Activated naive CD4-positive, alpha-beta T cell treated with anti-CD3 and anti-CD28 coated beads, Interleukin-2, amount 50 U/mL, for 24 hours (primary cell): Measurements from ENCODE around the gene OOSP4B.
"Not testable (repeated sequence)": the region's sequence is repeated elsewhere in the genome, so short reads cannot be mapped to it uniquely, and the experiment has no call there.

Experiments
- H3K27ac Mint-ChIP-seq: one replicate; pipeline ENCODE4 v1.8.0; 2021; ENCODE audit warnings: mild to moderate bottlenecking, mixed read lengths
- H3K27me3 Mint-ChIP-seq: one replicate; pipeline ENCODE4 v1.8.0; 2021; ENCODE audit warnings: mixed read lengths
- H3K36me3 Mint-ChIP-seq: one replicate; pipeline ENCODE4 v1.8.0; 2021; ENCODE audit warnings: mixed read lengths
- H3K4me1 Mint-ChIP-seq: one replicate; pipeline ENCODE4 v1.8.0; 2021; ENCODE audit warnings: mixed read lengths
- H3K4me3 Mint-ChIP-seq: one replicate; pipeline ENCODE4 v1.8.0; 2021; ENCODE audit warnings: mild to moderate bottlenecking, mixed read lengths
- H3K9me3 Mint-ChIP-seq: one replicate; pipeline ENCODE4 v1.8.0; 2021; ENCODE audit warnings: mixed read lengths

Gene OOSP4B

DNA sequence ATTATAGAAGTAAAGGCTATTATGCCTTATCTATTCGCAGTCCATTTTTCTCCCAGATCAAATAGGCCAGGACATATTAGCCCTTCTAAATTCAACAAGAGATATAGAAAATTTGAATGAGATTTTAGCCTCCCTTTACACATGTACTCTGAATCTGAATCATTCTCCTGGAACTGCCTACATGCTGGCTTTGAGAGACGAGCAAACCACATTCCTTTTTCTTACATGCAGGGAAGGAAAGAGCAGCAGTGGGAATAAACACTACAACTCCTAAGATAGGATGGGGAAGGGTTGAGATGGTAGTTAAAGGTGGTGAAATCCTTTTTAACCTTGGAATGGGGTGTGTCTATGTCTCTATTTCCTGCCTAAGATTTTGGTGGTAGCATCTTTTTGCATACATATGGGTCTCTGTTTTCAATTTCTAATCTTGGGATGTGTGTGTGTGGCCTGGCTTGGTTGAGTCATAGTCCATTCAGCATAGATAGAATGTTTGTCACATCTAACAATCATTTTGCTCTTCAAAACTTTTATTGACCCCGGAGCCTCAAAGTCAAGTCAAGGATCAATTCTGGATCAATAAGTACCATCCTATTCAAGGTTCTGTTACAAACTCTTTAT is 12.1 kb downstream of the OOSP4B start:
- H3K4me1 Mint-ChIP-seq, result no peaks in the 10 kb centered on the region
- no peak overlapping the region for H3K27ac Mint-ChIP-seq
- no peak overlapping the region for H3K4me3 Mint-ChIP-seq
- peaks cover 2% of the 10 kb centered on the region for H3K36me3 Mint-ChIP-seq
- peaks cover 3% of the 10 kb centered on the region for H3K27me3 Mint-ChIP-seq
- no peaks in the 10 kb centered on the region for H3K9me3 Mint-ChIP-seq

DNA sequence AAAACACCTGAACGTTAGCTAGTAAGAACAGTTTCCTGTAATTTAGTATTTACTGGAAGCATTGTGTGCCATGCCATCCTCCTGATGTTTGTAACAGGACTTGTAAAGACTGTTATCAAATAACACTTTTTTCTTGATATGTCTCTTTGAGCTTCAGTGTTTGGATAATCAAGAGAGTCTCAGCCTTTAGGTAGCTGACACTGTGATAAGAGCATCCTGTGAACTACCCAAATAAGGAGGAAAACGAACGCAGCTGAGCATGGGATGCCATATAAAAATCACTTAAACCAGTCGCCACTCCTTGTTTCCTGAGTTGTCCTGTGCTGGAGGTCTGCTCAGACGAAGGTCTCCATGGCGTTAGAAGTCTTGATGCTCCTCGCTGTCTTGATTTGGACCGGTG is 23.1 kb downstream of the OOSP4B start, which contains the start of gene OOSP2:
Gene OOSP2 (plus strand): TSS at position 301 of the 400 bp plus-strand sequence. CDS start 51 bp downstream, at position 352.
- H3K4me3 Mint-ChIP-seq, result no peak within 1 kb of the TSS
- H3K4me1 Mint-ChIP-seq, result no peaks in the 10 kb centered on the region
- H3K9me3 Mint-ChIP-seq, result no peaks in the 10 kb centered on the region
- H3K27ac Mint-ChIP-seq, result no peak within 1 kb of the TSS
- peaks cover 4% of the 10 kb centered on the region for H3K27me3 Mint-ChIP-seq
- no peaks in the 10 kb centered on the region for H3K36me3 Mint-ChIP-seq

DNA sequence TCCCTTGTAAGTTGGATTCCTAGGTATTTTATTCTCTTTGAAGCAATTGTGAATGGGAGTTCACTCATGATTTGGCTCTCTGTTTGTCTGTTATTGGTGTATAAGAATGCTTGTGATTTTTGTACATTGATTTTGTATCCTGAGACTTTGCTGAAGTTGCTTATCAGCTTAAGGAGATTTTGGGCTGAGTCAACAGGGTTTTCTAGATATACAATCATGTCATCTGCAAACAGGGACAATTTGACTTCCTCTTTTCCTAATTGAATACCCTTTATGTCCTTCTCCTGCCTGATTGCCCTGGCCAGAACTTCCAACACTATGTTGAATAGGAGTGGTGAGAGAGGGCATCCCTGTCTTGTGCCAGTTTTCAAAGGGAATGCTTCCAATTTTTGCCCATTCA is 33.4 kb downstream of the OOSP4B start:
- not testable (repeated sequence) for H3K27me3 Mint-ChIP-seq, H3K4me3 Mint-ChIP-seq, H3K9me3 Mint-ChIP-seq, H3K27ac Mint-ChIP-seq, H3K4me1 Mint-ChIP-seq, H3K36me3 Mint-ChIP-seq

DNA sequence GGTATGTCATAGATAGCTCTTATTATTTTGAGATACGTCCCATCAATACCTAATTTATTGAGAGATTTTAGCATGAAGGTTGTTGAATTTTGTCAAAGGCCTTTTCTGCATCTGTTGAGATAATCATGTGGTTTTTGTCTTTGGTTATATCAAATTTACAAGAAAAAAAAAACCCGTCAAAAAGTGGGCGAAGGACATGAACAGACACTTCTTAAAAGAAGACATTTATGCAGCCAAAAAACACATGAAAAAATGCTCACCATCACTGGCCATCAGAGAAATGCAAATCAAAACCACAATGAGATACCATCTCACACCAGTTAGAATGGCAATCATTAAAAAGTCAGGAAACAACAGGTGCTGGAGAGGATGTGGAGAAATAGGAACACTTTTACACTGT is 33.9 kb downstream of the OOSP4B start:
- H3K27ac Mint-ChIP-seq, H3K4me1 Mint-ChIP-seq, H3K36me3 Mint-ChIP-seq, H3K4me3 Mint-ChIP-seq, H3K27me3 Mint-ChIP-seq, H3K9me3 Mint-ChIP-seq: not testable (repeated sequence)

DNA sequence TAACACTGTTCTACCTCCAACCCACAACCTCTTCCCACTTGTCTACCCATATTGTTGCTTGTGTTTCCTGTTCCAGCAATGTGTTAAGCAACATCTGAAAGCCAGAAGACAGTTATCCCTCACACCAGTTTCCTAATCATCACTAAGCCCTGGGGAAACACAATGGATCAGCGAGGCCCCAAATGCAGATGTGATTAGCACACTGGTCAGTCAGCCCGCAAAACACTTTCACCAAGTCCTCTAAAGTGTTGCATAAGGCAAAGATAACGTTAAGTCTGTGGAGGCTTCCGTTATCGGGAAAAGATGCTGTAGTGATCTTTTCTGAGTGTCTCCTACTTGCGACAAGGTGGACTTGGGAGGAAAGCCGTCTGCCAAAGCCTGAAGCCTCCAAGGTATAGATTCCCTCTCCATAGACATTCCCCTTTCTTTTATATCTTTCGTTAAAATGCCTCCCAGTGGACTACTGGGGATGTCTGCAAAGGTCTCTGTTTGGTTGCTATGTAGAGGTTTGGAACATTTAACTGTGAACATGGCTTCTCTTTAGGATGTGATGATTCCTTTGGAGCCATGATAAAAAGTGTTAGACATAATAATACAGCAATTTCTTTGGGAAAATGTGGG is 39.5 kb downstream of the OOSP4B start, which contains the start of gene MS4A3:
Gene MS4A3 (plus strand): TSS at position 317 of the 621 bp plus-strand sequence. CDS start 4,496 bp downstream, outside the sequence.
- Mint-ChIP-seq H3K27ac (no peak within 1 kb of the TSS), H3K9me3 (no peaks in the 10 kb centered on the region), H3K36me3 (no peaks in the 10 kb centered on the region), H3K27me3 (peaks cover 1% of the 10 kb centered on the region), H3K4me1 (no peaks in the 10 kb centered on the region), H3K4me3 (no peak within 1 kb of the TSS)

DNA sequence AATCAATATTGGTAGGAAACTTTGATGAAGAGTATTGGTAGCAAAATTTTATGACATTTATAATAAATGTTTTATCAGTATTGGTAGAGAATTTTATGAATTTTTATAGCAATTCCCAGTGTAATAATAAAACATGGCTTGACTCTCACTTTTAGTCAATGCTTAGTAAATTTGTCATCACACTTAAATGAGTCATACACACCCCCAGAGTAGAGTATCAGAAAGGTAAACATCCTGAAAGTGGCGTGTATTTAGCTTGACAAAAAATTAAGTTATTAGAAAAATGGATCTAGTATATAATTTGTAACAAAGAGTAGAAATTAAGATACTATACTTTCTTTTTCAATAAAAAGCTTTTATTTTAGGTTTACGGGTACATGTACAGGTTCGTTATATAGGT is 42.1 kb downstream of the OOSP4B start:
- no peaks in the 10 kb centered on the region for H3K4me1 Mint-ChIP-seq
- H3K4me3 Mint-ChIP-seq, result no peak overlapping the region
- peaks cover 1% of the 10 kb centered on the region for H3K27me3 Mint-ChIP-seq
- no peaks in the 10 kb centered on the region for H3K36me3 Mint-ChIP-seq
- H3K27ac Mint-ChIP-seq, result no peak overlapping the region
- no peaks in the 10 kb centered on the region for H3K9me3 Mint-ChIP-seq

DNA sequence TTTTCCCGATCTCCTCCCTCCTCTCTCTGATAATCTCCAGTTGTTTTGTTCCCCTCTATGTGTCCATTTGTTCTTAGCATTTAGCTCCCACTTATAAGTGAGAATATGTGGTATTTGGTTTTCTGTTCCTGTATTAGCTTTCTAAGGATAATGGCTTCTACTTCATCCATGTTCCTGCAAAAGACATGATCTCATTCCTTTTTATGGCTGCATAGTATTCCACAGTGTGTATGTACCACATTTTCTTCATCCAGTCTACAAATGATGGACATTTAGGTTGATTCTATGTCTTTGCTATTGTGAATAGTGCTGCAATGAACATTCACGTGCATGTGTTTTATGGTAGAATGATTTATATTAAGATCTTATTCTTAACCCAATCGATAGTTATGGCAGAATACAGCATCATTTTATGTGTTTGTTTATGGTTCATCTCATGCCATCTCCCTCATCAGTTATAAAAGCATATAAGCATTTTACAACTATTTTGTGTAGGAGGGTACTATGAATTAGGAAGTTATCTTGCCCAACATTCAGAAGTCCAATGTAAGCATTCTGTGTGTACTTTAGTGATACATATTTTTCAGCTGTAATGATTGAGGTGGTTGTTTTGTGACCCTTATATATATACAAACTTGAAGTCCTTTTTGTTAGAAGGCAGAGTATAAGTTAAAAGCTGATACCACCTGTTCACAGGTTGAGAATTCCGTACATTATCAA is 42.7 kb downstream of the OOSP4B start:
- Mint-ChIP-seq H3K27me3 (peaks cover 1% of the 10 kb centered on the region), H3K36me3 (no peaks in the 10 kb centered on the region), H3K27ac (no peak overlapping the region), H3K9me3 (no peaks in the 10 kb centered on the region), H3K4me3 (no peak overlapping the region), H3K4me1 (no peaks in the 10 kb centered on the region)

DNA sequence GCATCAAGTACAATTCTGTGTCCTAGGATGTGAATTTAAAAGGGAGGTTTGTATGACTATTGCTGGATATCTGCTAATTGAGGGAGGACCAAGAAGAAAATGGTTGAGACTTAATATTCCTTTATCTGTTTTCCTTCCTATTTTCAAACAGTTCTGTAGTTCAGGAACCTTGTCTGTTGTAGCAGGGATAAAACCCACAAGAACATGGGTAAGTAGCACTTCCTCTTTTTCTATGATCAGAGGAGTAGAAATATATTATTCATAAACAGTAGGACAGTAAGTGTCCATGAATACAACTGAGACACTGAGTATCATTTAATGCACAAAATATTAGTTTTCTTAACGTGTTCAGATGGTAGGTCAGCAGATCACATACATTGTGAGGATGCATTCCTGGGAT is 47.1 kb downstream of the OOSP4B start:
- Mint-ChIP-seq H3K4me1 (no peaks in the 10 kb centered on the region), H3K36me3 (no peaks in the 10 kb centered on the region), H3K27me3 (peaks cover 1% of the 10 kb centered on the region), H3K4me3 (no peak overlapping the region), H3K27ac (no peak overlapping the region), H3K9me3 (no peaks in the 10 kb centered on the region)

DNA sequence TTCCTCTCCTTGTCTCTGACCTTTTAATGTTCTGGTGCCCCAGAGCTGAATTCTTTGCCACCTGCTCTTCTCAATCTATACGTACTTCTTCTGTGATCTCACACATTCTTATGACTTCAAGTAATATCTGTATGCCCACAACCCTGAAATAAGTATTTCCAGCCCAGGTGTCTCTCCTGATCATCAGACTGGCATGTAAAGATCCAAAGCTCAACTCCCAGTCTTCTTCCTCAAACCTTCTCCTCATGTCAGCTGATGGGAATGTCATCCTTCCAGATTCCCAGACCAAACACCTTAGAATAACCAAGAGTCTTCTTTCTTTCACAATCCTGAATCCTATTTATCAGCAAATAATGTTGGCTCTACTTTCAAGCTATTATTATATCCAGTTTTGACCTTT is 48.8 kb downstream of the OOSP4B start:
- Mint-ChIP-seq H3K4me3 (no peak overlapping the region), H3K36me3 (no peaks in the 10 kb centered on the region), H3K27ac (no peak overlapping the region), H3K27me3 (peaks cover 1% of the 10 kb centered on the region), H3K9me3 (no peaks in the 10 kb centered on the region), H3K4me1 (no peaks in the 10 kb centered on the region)

DNA sequence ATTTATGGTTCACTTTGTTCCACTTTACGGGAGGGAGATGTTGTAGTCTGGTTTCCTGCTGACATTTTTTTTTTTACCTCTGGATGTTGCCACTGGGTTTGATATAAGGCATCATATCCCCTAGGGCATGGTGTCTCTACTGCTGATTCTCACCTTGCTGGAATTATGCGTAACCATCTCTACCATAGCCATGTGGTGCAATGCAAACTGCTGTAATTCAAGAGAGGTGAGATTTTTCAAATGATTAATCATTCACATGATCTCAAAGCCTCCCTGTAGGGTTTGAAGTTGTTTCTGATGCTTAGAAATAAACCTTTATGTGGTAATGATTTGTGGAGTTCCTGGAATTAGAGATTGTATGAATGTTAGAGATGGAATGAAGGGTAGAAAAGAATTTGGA is 52.5 kb downstream of the OOSP4B start:
- Mint-ChIP-seq H3K36me3 (no peaks in the 10 kb centered on the region), H3K27me3 (peaks cover 1% of the 10 kb centered on the region), H3K4me3 (no peak overlapping the region), H3K27ac (no peak overlapping the region), H3K4me1 (no peaks in the 10 kb centered on the region), H3K9me3 (no peaks in the 10 kb centered on the region)

DNA sequence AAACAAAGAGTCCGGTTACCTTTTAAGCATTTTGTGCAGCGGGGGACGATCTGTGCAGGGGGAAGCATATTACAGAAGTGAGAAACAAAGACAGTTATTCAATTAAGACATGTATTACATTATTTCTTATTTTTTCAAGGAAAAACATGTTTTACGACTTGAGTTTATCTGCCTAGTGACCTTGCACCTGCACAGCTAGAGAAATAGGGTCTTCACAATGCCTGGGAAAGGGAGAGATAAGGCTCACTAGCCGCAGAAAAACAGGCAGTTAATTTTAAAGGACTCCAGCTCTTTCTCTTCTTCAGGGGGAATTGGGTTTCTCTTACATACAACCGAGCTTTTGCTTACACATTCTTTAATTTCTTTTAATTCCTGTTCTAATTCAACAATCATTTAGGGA is 54.7 kb downstream of the OOSP4B start:
- not testable (repeated sequence) for H3K4me1 Mint-ChIP-seq, H3K27me3 Mint-ChIP-seq, H3K27ac Mint-ChIP-seq, H3K9me3 Mint-ChIP-seq, H3K4me3 Mint-ChIP-seq, H3K36me3 Mint-ChIP-seq

DNA sequence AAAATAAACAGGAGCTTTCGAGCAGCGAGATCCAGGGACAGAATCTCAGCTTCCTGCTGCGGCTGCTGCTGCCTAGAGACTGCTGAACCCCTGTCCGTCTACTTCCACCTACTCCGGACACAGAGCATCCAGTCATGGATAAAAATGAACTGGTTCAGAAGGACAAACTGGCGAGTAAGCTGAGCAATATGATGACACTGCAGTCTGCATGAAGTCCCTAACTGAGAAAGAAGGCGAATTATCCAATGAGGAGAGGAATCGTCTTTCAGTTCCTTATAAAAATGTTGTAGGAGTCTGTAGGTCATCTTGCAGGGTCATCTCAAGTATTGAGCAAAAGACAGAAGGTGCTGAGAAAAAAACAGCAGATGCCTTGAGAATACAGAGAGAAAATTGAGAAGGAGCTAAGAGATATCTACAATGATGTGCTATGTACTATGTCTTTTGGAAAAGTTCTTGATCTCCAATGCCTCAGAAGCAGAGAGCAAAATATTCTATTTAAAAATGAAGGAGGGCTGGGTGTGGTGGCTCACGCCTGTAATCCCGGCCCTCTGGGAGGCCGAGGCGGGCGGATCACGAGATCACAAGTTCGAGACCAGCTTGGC is 60.3 kb downstream of the OOSP4B start:
- H3K27ac Mint-ChIP-seq, result no peak overlapping the region
- H3K4me3 Mint-ChIP-seq, result no peak overlapping the region
- H3K27me3 Mint-ChIP-seq, result peaks cover 2% of the 10 kb centered on the region
- H3K9me3 Mint-ChIP-seq, result peaks cover 5% of the 10 kb centered on the region
- H3K36me3 Mint-ChIP-seq, result peaks cover 1% of the 10 kb centered on the region
- no peaks in the 10 kb centered on the region for H3K4me1 Mint-ChIP-seq

DNA sequence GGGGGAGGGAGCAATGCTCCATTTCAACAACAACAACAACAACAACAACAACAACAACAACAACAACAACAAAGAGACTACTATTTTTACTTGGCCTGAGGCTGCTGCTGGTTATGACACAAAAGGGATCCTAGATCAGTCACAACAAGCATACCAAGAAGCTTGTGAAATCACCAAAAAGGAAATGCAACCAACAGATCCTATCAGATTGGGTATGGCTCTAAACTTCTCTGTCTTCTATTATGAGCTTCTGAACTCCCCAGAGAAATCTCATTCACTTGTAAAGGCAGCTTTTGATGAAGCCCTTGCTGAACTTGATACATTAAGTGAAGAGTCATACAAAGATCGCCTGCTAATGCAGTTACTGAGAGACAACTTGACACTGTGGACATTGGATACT is 61.0 kb downstream of the OOSP4B start:
- Mint-ChIP-seq H3K9me3 (peaks cover 5% of the 10 kb centered on the region), H3K27me3 (peaks cover 3% of the 10 kb centered on the region), H3K36me3 (peaks cover 1% of the 10 kb centered on the region), H3K27ac (no peak overlapping the region), H3K4me1 (no peaks in the 10 kb centered on the region), H3K4me3 (no peak overlapping the region)

DNA sequence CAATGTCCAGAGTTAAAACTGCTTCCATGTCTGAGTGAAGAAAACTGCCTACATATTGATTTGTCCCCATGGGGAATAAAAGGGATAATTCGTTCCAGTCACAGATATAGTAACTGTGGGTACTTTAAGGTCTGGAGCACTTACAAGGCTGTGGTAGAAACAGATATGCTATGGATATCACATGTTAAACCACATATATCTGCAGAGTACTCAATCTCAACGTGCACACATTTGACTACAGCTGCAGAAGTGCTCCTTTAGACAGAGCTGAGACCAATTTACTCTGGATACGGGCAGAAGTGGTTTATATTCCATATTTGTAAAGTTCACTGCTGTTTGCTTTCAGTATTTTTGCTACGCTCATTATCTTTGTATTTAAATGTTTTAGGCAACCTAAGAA is 61.8 kb downstream of the OOSP4B start:
- H3K36me3 Mint-ChIP-seq, result peaks cover 1% of the 10 kb centered on the region
- no peaks in the 10 kb centered on the region for H3K4me1 Mint-ChIP-seq
- H3K27ac Mint-ChIP-seq, result no peak overlapping the region
- H3K4me3 Mint-ChIP-seq, result no peak overlapping the region
- peaks cover 3% of the 10 kb centered on the region for H3K27me3 Mint-ChIP-seq
- H3K9me3 Mint-ChIP-seq, result peaks cover 5% of the 10 kb centered on the region

DNA sequence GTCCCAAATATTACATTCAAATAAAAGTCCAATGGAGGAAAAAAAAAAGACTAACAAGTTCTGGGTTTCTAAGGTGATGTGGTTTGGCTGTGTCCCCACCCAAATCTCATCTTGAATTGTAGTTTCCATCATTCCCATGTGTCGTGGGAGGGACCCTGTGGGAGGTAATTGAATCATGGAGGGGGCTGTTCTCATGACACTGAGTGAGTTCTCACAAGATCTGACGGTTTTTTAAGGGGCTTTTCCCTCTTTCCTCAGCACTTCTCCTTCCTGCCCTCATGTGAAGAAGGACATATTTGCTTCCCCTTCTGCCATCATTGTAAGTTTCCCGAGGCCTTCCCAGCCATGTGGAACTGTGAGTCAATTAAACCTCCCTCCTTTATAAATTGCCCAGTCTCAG is 63.6 kb downstream of the OOSP4B start:
- H3K4me3 Mint-ChIP-seq, result no peak overlapping the region
- H3K27ac Mint-ChIP-seq, result no peak overlapping the region
- no peaks in the 10 kb centered on the region for H3K4me1 Mint-ChIP-seq

More for the DNA sequence above, 63.6 kb downstream of the OOSP4B start:
- Mint-ChIP-seq H3K27me3 (peaks cover 9% of the 10 kb centered on the region), H3K36me3 (peaks cover 1% of the 10 kb centered on the region), H3K9me3 (peaks cover 5% of the 10 kb centered on the region)
